IPS DF 6.9 (cell line): ENCODE measurements around the gene ALOX15B.
"Not testable (repeated sequence)": the region's sequence is repeated elsewhere in the genome, so short reads cannot be mapped to it uniquely, and the experiment has no call there.

Experiments used
- DNase-seq: peaks from one replicate; pipeline ENCODE4 v3.0.0-alpha.2; 2013; ENCODE audit warnings: low read depth, low spot score
- H3K27ac ChIP-seq: one replicate; pipeline ENCODE4 v1.5.1; 2013; ENCODE audit warnings: low read length, control low read depth
- H3K27me3 ChIP-seq: 2 replicates; pipeline ENCODE4 v1.6.1; 2013; ENCODE audit warnings: mild to moderate bottlenecking, low read length; ENCODE audit not compliant: control insufficient read depth, insufficient read depth
- H3K36me3 ChIP-seq: 2 replicates; pipeline ENCODE4 v1.6.1; 2013; ENCODE audit warnings: low read length; ENCODE audit not compliant: control insufficient read depth, insufficient read depth
- H3K4me1 ChIP-seq: 2 replicates; pipeline ENCODE4 v1.6.1; 2013; ENCODE audit warnings: low read length; ENCODE audit not compliant: control insufficient read depth, insufficient read depth
- H3K4me3 ChIP-seq: 2 replicates; pipeline ENCODE4 v1.5.1; 2013; ENCODE audit warnings: mild to moderate bottlenecking, low read length
- H3K9me3 ChIP-seq: 2 replicates; pipeline ENCODE4 v1.6.1; 2013; ENCODE audit warnings: low read length, inconsistent platforms; ENCODE audit not compliant: control insufficient read depth, insufficient read depth
- WGBS: extraction: QIAGEN DNeasy Blood & Tissue Kit; methylation state at CpG from one replicate; pipeline ENCODE4 v1.1.7; 2013; ENCODE audit warnings: mixed read lengths, missing lambda C conversion rate; ENCODE audit not compliant: insufficient read length, insufficient coverage; 5-methylcytosine and 5-hydroxymethylcytosine counted together

The ALOX15B gene

GRCh38 chr17:8072729-8073461, 34.0 kb downstream of the ALOX15B start:
- H3K27ac ChIP-seq: no peak overlapping the region
- no peak for DNase-seq
- H3K9me3 ChIP-seq: no peaks in the 10 kb centered on the region
- no peaks in the 10 kb centered on the region for H3K36me3 ChIP-seq
- WGBS: no CpG with 5 or more reads among the region's 40 CpGs
- peak overlapping the region; percentile 16; the same call in 1 of the 2 replicates for H3K4me3 ChIP-seq
- H3K4me1 ChIP-seq: peaks cover 2% of the 10 kb centered on the region; the same call in 1 of the 2 replicates
- peaks cover 42% of the 10 kb centered on the region for H3K27me3 ChIP-seq

DNA sequence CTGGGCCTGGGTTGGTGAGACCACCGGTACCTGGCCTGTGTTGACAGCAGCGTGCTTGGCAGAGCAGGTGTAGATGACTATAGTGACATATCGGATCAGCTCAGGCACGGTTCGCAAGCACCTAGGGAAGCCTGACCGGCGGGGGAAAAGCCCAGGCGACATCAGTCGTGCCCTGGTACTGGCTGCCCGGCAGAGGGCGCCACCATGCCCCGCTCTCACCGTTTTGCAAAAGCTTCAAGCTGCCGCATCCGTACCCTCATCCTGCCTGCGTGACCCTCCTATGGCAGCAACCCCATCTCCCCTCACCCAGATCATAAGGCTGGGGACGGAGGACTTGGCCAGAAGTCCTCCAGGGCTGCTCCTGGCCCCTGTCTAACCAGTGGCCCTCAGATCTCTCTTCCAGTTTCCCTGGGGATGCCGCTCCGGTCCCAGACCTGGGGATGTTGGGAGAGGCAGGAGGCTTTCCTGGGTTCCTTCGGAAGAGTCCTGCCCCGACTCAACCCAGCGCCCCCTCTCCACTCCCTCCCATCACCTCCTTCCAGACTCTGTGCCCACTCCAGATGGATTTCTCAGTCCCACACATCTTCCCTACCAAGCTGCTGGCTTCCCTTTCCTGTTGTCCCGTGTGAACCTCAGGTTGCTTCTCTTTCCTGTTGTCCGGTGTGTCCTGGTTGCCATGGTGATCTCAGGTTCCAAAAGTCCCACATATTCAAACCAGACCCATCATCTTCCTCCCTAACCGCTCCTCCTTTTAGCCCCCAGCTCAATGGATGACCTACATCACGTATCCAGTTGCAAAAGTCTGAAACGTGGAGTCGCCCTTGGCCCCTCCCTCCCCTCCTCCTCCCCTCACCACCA, 35.0 kb downstream of the ALOX15B start:
- H3K27me3 ChIP-seq: peaks cover 42% of the 10 kb centered on the region
- no peaks in the 10 kb centered on the region for H3K9me3 ChIP-seq
- H3K27ac ChIP-seq: no peak overlapping the region
- no peaks in the 10 kb centered on the region for H3K36me3 ChIP-seq
- peak overlapping the region; percentile 18; the same call in 1 of the 2 replicates for H3K4me3 ChIP-seq
- no CpG with 5 or more reads among the region's 28 CpGs for WGBS
- DNase-seq: peak; percentile 58
- H3K4me1 ChIP-seq: peaks cover 2% of the 10 kb centered on the region; the same call in 1 of the 2 replicates

DNA sequence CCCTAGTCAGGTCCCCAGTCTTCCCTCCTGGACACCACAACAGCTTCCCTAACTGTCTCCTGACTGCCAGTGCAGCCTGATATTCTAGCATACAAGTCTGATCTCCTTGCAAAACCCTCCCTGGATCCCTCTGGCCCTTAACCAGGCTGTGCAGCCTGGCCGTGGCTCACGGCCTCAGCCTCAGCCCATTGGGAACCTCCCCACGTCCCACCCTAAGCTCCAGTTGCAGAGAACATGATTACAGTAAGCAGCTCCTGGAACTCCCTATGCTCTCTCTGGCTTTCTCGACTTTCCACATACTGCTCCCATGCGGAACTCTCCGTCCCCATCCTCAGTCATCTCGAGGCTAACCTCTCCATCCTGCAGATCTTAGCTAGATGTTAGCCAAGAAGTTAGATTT, 35.7 kb downstream of the ALOX15B start:
- H3K27ac ChIP-seq: no peak overlapping the region
- DNase-seq: no peak
- no peaks in the 10 kb centered on the region for H3K36me3 ChIP-seq
- H3K27me3 ChIP-seq: peaks cover 42% of the 10 kb centered on the region
- no CpG with 5 or more reads among the region's 7 CpGs for WGBS
- H3K4me3 ChIP-seq: no peak overlapping the region
- H3K4me1 ChIP-seq: peaks cover 2% of the 10 kb centered on the region; the same call in 1 of the 2 replicates
- no peaks in the 10 kb centered on the region for H3K9me3 ChIP-seq

DNA sequence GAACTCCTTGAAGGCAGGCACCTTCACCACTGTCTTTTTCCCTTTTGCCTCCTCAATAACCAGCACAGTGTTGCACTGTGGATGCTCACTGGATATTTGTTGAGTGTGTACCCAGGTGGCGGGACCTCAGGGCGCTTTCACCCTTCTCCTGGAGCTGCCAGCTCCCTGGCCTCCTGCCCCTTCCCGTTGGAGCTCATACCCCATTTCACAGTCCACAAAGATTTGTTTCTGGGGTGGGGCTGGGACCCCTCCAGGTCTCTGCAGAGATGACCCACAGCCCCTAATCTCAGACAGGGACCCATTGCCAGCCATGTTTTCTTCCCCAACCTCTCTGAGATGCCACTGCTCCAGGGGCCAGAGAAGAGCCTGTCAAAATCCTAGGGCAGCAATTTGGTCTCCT, 36.2 kb downstream of the ALOX15B start:
- no peaks in the 10 kb centered on the region for H3K36me3 ChIP-seq
- peaks cover 42% of the 10 kb centered on the region for H3K27me3 ChIP-seq
- H3K4me1 ChIP-seq: peaks cover 2% of the 10 kb centered on the region; the same call in 1 of the 2 replicates
- H3K27ac ChIP-seq: no peak overlapping the region
- no peak for DNase-seq
- no peak overlapping the region for H3K4me3 ChIP-seq
- no CpG with 5 or more reads among the region's 3 CpGs for WGBS
- H3K9me3 ChIP-seq: no peaks in the 10 kb centered on the region

- peaks cover 3% of the 10 kb centered on the region; the same call in 1 of the 2 replicates for H3K4me1 ChIP-seq
- peaks cover 42% of the 10 kb centered on the region for H3K27me3 ChIP-seq
- DNase-seq: no peak
- WGBS: no CpG with 5 or more reads among the region's 14 CpGs
- H3K36me3 ChIP-seq: no peaks in the 10 kb centered on the region
- H3K9me3 ChIP-seq: no peaks in the 10 kb centered on the region
- no peak overlapping the region for H3K4me3 ChIP-seq
- no peak overlapping the region for H3K27ac ChIP-seq
Observed at GRCh38 chr17:8075574-8076342, 36.9 kb downstream of the ALOX15B start.

DNA sequence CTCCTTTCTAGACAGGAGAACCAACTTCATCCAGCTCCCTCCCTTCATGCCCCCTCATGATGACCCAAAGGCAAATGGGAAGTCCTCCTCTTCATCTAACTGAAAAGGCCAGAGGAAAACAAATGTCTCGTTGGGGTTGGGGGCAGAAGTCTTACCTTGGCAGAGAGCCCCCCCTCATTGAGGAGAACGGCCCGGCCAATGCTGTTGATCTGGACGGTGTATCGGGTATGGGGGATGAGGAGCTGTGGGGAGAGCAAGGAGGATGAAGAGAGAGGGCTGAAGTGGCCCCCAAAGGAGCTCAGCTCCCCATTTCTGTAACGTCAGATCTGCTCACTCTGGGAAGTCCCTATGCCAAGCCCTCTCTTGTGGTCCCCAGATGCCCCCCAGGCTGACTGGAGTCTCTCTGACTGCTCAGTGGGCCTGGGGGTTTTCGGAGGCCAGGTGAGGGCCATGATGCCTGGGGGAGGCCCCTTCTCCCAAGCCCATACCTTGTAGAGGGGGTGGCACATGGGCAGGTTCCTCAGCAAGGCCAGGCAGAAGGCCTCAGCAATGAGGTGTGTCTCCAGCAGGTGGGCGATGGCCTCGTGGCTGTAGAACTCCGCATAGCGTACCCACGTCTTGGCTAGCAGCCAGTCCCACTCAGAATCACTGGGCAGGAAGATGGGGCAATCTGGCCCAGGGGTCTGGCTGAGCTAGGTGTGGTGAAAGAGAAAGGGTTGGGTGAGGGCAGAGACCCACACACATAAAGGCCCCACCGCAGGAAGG, 37.8 kb downstream of the ALOX15B start:
- WGBS: no CpG with 5 or more reads among the region's 13 CpGs

GRCh38 chr17:8077939-8078338, 39.1 kb downstream of the ALOX15B start:
- H3K4me1 ChIP-seq, DNase-seq, H3K36me3 ChIP-seq, H3K4me3 ChIP-seq, H3K9me3 ChIP-seq, H3K27ac ChIP-seq: not testable (repeated sequence)
- WGBS: no CpG with 5 or more reads among the region's 5 CpGs
- H3K27me3 ChIP-seq: peaks cover 22% of the 10 kb centered on the region

More for the DNA sequence above, 37.8 kb downstream of the ALOX15B start:
- DNase-seq: no peak
- H3K27me3 ChIP-seq: peaks cover 34% of the 10 kb centered on the region
- no peaks in the 10 kb centered on the region for H3K9me3 ChIP-seq
- no peak overlapping the region for H3K27ac ChIP-seq
- no peaks in the 10 kb centered on the region for H3K36me3 ChIP-seq
- H3K4me3 ChIP-seq: no peak overlapping the region
- peaks cover 4% of the 10 kb centered on the region; the same call in 1 of the 2 replicates for H3K4me1 ChIP-seq

- peaks cover 2% of the 10 kb centered on the region; the same call in 1 of the 2 replicates for H3K4me1 ChIP-seq
- peak; percentile 47 for DNase-seq
- H3K36me3 ChIP-seq: no peaks in the 10 kb centered on the region
- peaks cover 8% of the 10 kb centered on the region for H3K27me3 ChIP-seq
- H3K27ac ChIP-seq: no peak overlapping the region
- no peaks in the 10 kb centered on the region for H3K9me3 ChIP-seq
- WGBS: no CpG with 5 or more reads among the region's 87 CpGs
- H3K4me3 ChIP-seq: peak overlapping the region; percentile 30
Observed at GRCh38 chr17:8079291-8080207, 40.7 kb downstream of the ALOX15B start.
